Measurements from ENCODE around the gene RBPMS2. TPM values are rescaled to one million over a fixed set of nuclear protein-coding genes. Genes with fewer than 3 reads are reported as not detected.

RBPMS2 gene
- total and polyA plus RNA-seq, 2 of the 8 experiments (the other 6 are each of a cell fraction or from before 2014, with no cell fraction given), result 55.8 to 238 TPM

GRCh38 chr15:64717130-64717529 is 58.3 kb downstream of the RBPMS2 start:
- no peak overlapping the region for H4K8ac ChIP-seq (ENCODE audit: extremely low read depth, insufficient read depth, low read length)
- FAIRE-seq, result no peak
- no peak overlapping the region for H3K4me2 ChIP-seq (ENCODE audit: insufficient read depth in 1 of 2, low read depth in 2 of 2, low read length in 2 of 2)
- no peak overlapping the region for H4K91ac ChIP-seq (replicated peaks; ENCODE audit: insufficient read length, low read length)
- WGBS, 2 experiments (ENCODE audit: extremely low coverage in 1 of 2, insufficient coverage in 1 of 2, insufficient read length in 1 of 2, insufficient replicate concordance in 2 of 2, low coverage in 1 of 2, low lambda C conversion rate in 2 of 2, missing lambda C conversion rate in 1 of 2), result 97% methylated on average over 7 of the region's 7 CpGs; no CpG with 5 or more reads in 1 of the 2 experiments
- no peak overlapping the region for H4K5ac ChIP-seq (ENCODE audit: insufficient read length, low read depth, low read length)
- H3K23ac ChIP-seq (ENCODE audit: insufficient read length), result no peak overlapping the region
- CTCF ChIA-PET (ENCODE audit: partially characterized antibody), result interaction anchor here (1.1 to 3.3 kb wide), 7 partner anchors 11 to 250 kb away, joined by 3 to 22 read pairs (median 8); no protein-coding TSS in a partner anchor
- no peak overlapping the region for H3K4me3 ChIP-seq (ENCODE audit: extremely low read depth in 1 of 4, insufficient read depth in 2 of 4, low read depth in 3 of 4, low read length in 4 of 4)
- H2BK15ac ChIP-seq (ENCODE audit: low read length), result no peak overlapping the region
- no peak overlapping the region for H2BK20ac ChIP-seq (ENCODE audit: low read length)
- no peak overlapping the region for H3K18ac ChIP-seq (ENCODE audit: extremely low read depth, low read length)
- no peak overlapping the region for H3K4ac ChIP-seq (replicated peaks; ENCODE audit: insufficient read length, low read depth, low read length)
- no peak for DNase-seq (ENCODE audit: low read depth in 1 of 2, low spot score in 2 of 2)
- peaks cover 12 to 56% (median 41%) of the 10 kb centered on the region in 4 experiments for H3K36me3 ChIP-seq (ENCODE audit: control insufficient read depth in 2 of 4, insufficient read depth in 4 of 4, low read length in 3 of 4)
- H2BK120ac ChIP-seq (replicated peaks; ENCODE audit: low read depth, low read length), result no peak overlapping the region
- POLR2A ChIA-PET (ENCODE audit: partially characterized antibody), result interaction anchor here (1.9 to 59.2 kb wide), 2 partner anchors 10 to 22 kb away, joined by 5 to 1192 read pairs; no protein-coding TSS in a partner anchor
- H3K23me2 ChIP-seq (ENCODE audit: low read depth, low read length), result no peaks in the 10 kb centered on the region
- no peaks in the 10 kb centered on the region for H3K9me3 ChIP-seq (ENCODE audit: insufficient read depth in 2 of 2, low read depth in 1 of 2, low read length in 1 of 2)
- H3K9ac ChIP-seq (replicated peaks in 1 of 4; ENCODE audit: extremely low read depth in 1 of 4, low read depth in 3 of 4, low read length in 3 of 4), result no peak overlapping the region
- H4K20me1 ChIP-seq (replicated peaks in 1 of 2; ENCODE audit: control insufficient read depth in 1 of 2, insufficient read depth in 2 of 2, low read length in 2 of 2), result peaks cover 0 to 10% of the 10 kb centered on the region in 2 experiments
- no peaks in the 10 kb centered on the region for H3K4me1 ChIP-seq (replicated peaks in 1 of 4; ENCODE audit: control insufficient read depth in 3 of 4, insufficient read depth in 4 of 4, low read length in 3 of 4)
- H2BK12ac ChIP-seq (ENCODE audit: low read depth, low read length), result no peak overlapping the region
- H2BK5ac ChIP-seq (ENCODE audit: low read depth, low read length), result no peak overlapping the region
- peaks cover 0 to 14% of the 10 kb centered on the region in 2 experiments; a peak in 2 of 4 replicates for H3K79me2 ChIP-seq (ENCODE audit: control insufficient read depth in 1 of 2, insufficient read depth in 2 of 2, low read length in 2 of 2)
- no peak overlapping the region for H3K14ac ChIP-seq (ENCODE audit: insufficient read length)
- no peak overlapping the region for H2AFZ ChIP-seq (ENCODE audit: low read length)
- no peak overlapping the region for H3K56ac ChIP-seq (replicated peaks; ENCODE audit: insufficient read length, low read depth, low read length)
- H3K27me3 ChIP-seq (replicated peaks in 1 of 4; ENCODE audit: control insufficient read depth in 3 of 4, extremely low read depth in 1 of 4, insufficient read depth in 3 of 4, low read length in 3 of 4), result no peaks in the 10 kb centered on the region
- H2AK5ac ChIP-seq (ENCODE audit: low read depth, low read length), result no peak overlapping the region
- TF ChIP-seq TEAD4 (IDR thresholded peaks at IDR 0.05; ENCODE audit: low read depth, low read length), result no peak
- no peaks in the 10 kb centered on the region; the same call in 1 of the 2 replicates for H3K79me1 ChIP-seq (ENCODE audit: low read depth, low read length)
- no peak overlapping the region for H3K27ac ChIP-seq (ENCODE audit: low read depth, low read length)

Measured in H1 (cell line).